GM12873 (cell line): Measurements from ENCODE around the gene EGLN2.

Experiments
- TF ChIP-seq, protein P1 (sequence below): IDR thresholded peaks from 2 replicates; pipeline ENCODE4 v1.5.1; 2012; ENCODE audit warnings: low read depth, mild to moderate bottlenecking, moderate library complexity, low read length, control low read depth; ENCODE audit not compliant: insufficient read depth; ENCODE audit errors: missing control alignments

Gene EGLN2

DNA sequence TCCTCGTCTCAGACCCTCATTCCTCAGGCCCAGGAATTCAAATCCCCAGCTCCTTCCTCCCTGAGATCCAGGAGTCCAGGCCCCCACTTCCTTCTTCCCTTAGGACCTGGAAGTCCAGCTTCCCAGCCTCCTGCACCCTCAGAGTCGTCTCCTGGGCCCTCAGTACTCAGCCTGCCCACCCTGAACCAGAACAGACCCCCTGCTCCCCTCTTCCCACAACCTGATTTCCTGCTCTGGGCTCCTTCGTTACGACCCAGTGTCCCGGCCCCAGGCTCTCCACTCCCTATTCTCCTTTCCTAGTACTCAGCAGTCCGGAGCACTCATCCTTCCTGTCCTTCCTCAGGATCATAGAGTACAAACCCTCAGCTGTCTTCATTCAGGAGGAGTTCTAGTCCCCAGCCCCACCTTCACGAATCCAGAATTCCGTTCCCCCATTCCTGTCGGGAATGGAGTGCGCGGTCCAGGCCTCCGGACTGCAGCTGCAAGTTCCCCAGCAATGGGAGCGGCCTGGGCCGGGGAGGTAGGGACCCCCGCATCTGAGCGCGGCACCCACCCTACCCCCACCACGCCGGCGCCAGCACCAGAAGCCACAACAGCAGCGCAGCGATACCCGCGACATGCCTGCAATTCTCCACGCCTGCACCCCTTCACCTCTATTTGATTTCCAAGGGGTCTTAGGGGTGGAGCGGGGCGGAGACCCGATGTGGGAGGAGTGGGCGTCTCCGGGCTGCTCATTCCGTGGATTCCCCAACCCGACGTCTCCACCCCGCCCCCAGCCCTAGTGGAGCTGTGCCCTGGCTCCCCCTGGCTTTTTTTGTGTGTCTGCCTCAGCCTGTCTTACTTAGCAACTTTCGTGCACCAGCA lies 12.7 kb downstream of the EGLN2 start:
- TF ChIP-seq, protein P1, sequence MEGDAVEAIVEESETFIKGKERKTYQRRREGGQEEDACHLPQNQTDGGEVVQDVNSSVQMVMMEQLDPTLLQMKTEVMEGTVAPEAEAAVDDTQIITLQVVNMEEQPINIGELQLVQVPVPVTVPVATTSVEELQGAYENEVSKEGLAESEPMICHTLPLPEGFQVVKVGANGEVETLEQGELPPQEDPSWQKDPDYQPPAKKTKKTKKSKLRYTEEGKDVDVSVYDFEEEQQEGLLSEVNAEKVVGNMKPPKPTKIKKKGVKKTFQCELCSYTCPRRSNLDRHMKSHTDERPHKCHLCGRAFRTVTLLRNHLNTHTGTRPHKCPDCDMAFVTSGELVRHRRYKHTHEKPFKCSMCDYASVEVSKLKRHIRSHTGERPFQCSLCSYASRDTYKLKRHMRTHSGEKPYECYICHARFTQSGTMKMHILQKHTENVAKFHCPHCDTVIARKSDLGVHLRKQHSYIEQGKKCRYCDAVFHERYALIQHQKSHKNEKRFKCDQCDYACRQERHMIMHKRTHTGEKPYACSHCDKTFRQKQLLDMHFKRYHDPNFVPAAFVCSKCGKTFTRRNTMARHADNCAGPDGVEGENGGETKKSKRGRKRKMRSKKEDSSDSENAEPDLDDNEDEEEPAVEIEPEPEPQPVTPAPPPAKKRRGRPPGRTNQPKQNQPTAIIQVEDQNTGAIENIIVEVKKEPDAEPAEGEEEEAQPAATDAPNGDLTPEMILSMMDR = no peak

DNA sequence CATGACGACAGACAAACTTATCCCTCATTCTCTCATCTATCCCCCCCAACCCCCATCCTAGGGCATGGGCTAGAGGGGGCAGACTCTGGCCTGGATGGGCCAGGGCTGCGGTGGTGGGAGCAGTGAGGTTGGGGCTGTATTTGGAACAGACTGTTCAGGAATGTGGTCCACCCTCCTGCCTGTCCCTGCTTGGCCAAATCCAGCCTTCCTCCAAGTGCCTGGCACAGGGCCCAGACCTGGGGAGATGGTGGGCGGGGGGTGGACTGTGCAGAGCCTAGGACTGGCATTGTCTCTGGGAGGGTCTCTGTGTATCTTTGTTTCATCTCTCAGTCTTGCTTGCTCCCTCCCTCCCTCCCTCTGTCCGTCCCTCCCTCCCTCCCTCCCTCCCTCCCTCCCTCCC lies 14.2 kb downstream of the EGLN2 start:
- TF ChIP-seq, protein P1 = no peak

DNA sequence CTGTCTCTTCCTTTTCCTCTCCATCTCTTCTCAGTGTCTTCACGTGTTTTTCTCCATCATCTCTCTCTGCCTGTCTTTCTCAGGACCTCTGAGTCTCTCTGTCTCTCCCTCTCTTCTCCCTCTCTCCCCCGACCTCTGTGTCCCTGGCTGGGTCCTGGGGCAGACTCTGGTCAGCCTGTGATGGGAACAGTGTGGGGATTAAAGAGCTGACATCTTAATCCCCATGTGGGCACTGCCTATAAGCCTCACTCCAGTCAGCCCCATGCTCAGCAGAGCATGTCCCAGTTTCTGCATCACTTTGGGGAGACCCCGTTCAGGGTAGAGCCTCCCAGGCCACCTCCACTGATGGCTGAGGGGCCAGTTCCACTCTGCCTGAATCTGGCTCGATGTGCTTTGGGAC lies 16.2 kb downstream of the EGLN2 start:
- TF ChIP-seq, protein P1 = no peak

DNA sequence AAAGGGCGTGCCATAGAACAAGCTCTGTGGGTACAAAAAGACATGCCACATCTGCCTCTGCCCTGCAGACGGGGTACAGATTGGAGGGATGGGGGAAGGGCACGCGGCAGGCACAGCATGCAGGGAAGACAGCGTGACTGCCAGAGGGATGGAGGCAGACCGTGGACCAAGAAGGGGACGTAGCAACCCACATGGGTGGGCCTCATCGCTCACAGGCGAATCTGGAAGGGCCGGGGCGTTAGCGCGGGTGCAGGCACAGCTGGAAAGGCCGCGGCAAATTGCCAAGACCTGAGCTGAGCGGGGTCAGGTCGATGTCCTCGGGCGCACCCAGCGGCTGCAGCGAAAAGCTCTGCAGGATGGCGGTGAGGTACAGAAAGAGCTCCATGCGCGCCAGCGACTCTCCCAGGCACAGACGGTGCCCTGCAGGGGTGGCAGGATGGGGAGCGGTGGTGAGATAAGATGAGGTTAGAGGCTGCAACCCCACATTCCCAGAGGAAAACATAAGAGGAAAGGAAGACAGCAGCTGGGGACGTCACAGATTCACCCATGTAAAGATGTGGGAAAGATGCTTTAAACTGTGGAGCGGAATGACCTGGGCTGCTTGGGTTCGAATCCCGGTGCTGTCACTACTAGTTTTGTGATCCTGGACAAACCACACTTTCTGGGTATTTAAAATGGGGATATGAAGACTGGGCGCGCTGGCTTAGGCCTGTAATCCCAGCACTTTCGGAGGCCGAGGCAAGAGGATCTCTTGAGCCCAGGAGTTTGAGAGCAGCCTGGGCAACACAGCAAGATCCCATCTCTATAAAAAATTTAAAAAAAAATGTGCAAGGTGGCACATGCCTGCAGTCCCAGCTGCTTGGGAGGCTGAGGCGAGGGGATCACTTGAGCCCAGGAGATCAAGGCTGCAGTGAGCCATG lies 19.7 kb downstream of the EGLN2 start:
- TF ChIP-seq, protein P1 = peak; percentile 54

DNA sequence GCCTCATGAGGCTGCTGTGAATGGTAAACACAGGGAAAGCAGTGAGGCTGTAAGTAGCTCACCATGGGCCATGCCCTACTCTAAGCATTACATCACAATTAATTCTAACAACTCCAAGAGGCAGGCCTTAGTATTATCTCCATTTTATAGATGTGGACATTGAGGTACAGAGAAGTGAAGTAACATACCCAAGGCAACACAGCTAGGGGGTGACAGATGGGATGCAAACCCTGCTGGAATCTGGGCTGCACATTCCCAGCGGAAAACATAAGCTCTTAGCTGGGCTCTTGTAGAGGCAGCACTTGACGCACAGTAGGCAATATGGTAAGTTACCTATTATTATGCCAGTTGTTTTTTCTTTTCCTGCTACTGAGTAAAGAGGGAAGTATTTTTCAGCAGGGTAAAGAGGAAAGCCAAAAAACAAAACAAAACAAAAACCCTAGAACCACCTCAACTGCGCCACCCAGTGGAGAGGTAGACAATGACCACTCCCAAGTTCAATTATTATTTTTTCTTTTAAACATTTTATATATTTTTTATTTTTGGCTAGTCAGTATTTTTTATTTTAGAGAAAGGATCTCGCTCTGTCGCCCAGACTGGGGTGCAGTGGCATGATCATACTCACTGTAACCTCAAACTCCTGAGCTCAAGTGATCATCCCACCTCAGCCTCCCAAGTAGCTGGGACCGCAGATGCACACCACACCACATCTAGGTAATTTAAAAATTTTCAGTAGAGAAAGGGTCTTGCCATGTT lies 20.7 kb downstream of the EGLN2 start:
- TF ChIP-seq, protein P1 = peak; percentile 62

DNA sequence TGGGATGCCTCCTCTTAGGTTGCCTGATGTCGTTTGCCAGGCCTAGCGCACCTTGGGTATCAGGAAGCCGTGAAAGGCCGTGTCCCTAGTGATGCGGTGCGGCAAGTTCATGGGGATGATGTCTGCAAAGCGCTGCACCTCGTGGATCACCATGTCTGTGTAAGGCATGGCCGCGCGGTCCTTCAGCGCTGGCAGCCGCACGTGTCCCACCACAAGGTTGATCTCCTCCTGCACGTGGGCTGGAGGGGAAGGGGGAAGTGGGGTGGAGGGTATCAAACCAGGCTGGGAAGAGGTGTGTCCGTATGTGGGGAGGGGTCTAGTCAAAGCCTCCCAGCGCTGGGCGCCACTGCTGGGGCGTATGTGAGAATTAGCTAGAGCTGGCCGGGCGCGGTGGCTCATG lies 23.2 kb downstream of the EGLN2 start:
- TF ChIP-seq, protein P1 = no peak
